IMR-90 (cell line): ENCODE results near the gene ARL9.

Experiments
- CEBPB ChIP-seq: IDR thresholded peaks from 2 replicates; pipeline ENCODE4 v1.6.1; 2012; ENCODE audit warnings: low read depth, low read length, improper control_type of control experiment
- CHD1 ChIP-seq: IDR thresholded peaks from 2 replicates; pipeline ENCODE4 v1.6.1; 2012; ENCODE audit warnings: low read depth, low read length, improper control_type of control experiment
- CTCF ChIP-seq: conservative IDR thresholded peaks from 2 replicates; pipeline ENCODE4 v1.5.1; 2012; ENCODE audit warnings: mild to moderate bottlenecking, low read depth, low read length, improper control_type of control experiment
- FOS ChIP-seq: fragments of 150-350 bp; IDR thresholded peaks from 2 replicates; pipeline ENCODE4 v1.6.1; 2016; ENCODE audit warnings: low read depth, low read length
- MXI1 ChIP-seq: IDR thresholded peaks from 2 replicates; pipeline ENCODE4 v1.6.1; 2012; ENCODE audit warnings: low read depth, mild to moderate bottlenecking, low read length, moderate library complexity, borderline replicate concordance
- NFE2L2 ChIP-seq: fragments of 150-350 bp; IDR thresholded peaks from 2 replicates; pipeline ENCODE4 v1.6.1; 2016; ENCODE audit warnings: low read depth, mild to moderate bottlenecking, low read length
- POLR2A ChIP-seq: IDR thresholded peaks from 2 replicates; pipeline ENCODE4 v1.6.1; 2012; ENCODE audit warnings: mild to moderate bottlenecking, low read depth, low read length
- RAD21 ChIP-seq: IDR thresholded peaks from 2 replicates; pipeline ENCODE4 v1.6.1; 2012; ENCODE audit warnings: low read length, improper control_type of control experiment
- RCOR1 ChIP-seq: IDR thresholded peaks from 2 replicates; pipeline ENCODE4 v1.6.1; 2012; ENCODE audit warnings: mild to moderate bottlenecking, low read length, improper control_type of control experiment; ENCODE audit not compliant: insufficient replicate concordance
- SMC3 ChIP-seq: fragments of 150-350 bp; IDR thresholded peaks from 2 replicates; pipeline ENCODE4 v1.6.1; 2016; ENCODE audit warnings: low read depth, mild to moderate bottlenecking, antibody characterized with exemption, low read length, moderate library complexity
- USF2 ChIP-seq: fragments of 150-350 bp; IDR thresholded peaks from 2 replicates; pipeline ENCODE4 v1.6.1; 2017; ENCODE audit warnings: mild to moderate bottlenecking, antibody characterized with exemption, low read length, low read depth

- TF ChIP-seq RAD21, result no peak
- TF ChIP-seq CTCF, result no peak
- TF ChIP-seq NFE2L2, result no peak
- TF ChIP-seq POLR2A, result no peak
- TF ChIP-seq MXI1, result no peak
- no peak for TF ChIP-seq CEBPB
- no peak for TF ChIP-seq USF2
- no peak for TF ChIP-seq RCOR1
- TF ChIP-seq CHD1, result no peak
- TF ChIP-seq FOS, result no peak
- TF ChIP-seq SMC3, result no peak
These were observed 41.0 kb upstream of the ARL9 start for GRCh38 chr4:56464581-56464980.
